HepG2 (cell line): ENCODE data around the gene WDR47. TPM values are rescaled to one million over a fixed set of nuclear protein-coding genes. Genes with fewer than 3 reads are reported as not detected.

ENCODE experiments used
- ATF3 ChIP-seq: sonication (generic); formaldehyde crosslinking; IDR thresholded peaks from 2 replicates; pipeline ENCODE4 v1.4.0; 2020; ENCODE audit warnings: missing genetic modification reagents
- ATRX ChIP-seq: sonication (generic); formaldehyde crosslinking; IDR thresholded peaks from 2 replicates; pipeline ENCODE4 v1.4.0; 2020; ENCODE audit warnings: missing genetic modification reagents, borderline replicate concordance
- BCL3 ChIP-seq: sonication (generic); formaldehyde crosslinking; IDR thresholded peaks from 2 replicates; pipeline ENCODE4 v1.5.1; 2020; ENCODE audit warnings: mild to moderate bottlenecking, missing genetic modification reagents, moderate library complexity
- BHLHE40 ChIP-seq: IDR thresholded peaks from 2 replicates; pipeline ENCODE4 v1.6.1; 2011; ENCODE audit warnings: low read length, improper control_type of control experiment
- CREBL2 ChIP-seq: sonication (generic); formaldehyde crosslinking; IDR thresholded peaks from 2 replicates; pipeline ENCODE4 v1.8.1; 2023; ENCODE audit warnings: missing genetic modification reagents, mild to moderate bottlenecking, borderline replicate concordance
- DRAP1 ChIP-seq: IDR thresholded peaks from 2 replicates; pipeline ENCODE4 v1.6.1; 2016; ENCODE audit warnings: missing genetic modification reagents, missing compliant biosample characterization
- EEA1 ChIP-seq: sonication (generic); formaldehyde crosslinking; IDR thresholded peaks from 2 replicates; pipeline ENCODE4 v1.5.1; 2020; ENCODE audit warnings: mild to moderate bottlenecking, missing genetic modification reagents, borderline replicate concordance
- JDP2 ChIP-seq: sonication (generic); formaldehyde crosslinking; IDR thresholded peaks from 2 replicates; pipeline ENCODE4 v1.8.1; 2022; ENCODE audit warnings: missing genetic modification reagents, borderline replicate concordance
- MXD4 ChIP-seq: IDR thresholded peaks from 2 replicates; pipeline ENCODE4 v1.6.1; 2016; ENCODE audit warnings: mild to moderate bottlenecking, missing biosample characterization, missing genetic modification reagents
- NCOA2 ChIP-seq: sonication (generic); formaldehyde crosslinking; IDR thresholded peaks from 2 replicates; pipeline ENCODE4 v1.8.0; 2022; ENCODE audit warnings: inconsistent platforms
- NR0B2 ChIP-seq: sonication (generic); formaldehyde crosslinking; IDR thresholded peaks from 2 replicates; pipeline ENCODE4 v1.4.0; 2020; ENCODE audit warnings: mild to moderate bottlenecking, missing genetic modification reagents
- ONECUT2 ChIP-seq: sonication (generic); formaldehyde crosslinking; IDR thresholded peaks from 2 replicates; pipeline ENCODE4 v1.4.0; 2020; ENCODE audit warnings: missing genetic modification reagents
- PHF20 ChIP-seq: sonication (generic); formaldehyde crosslinking; IDR thresholded peaks from 2 replicates; pipeline ENCODE4 v1.5.0; 2020; ENCODE audit warnings: mild to moderate bottlenecking, missing genetic modification reagents
- RFX3 ChIP-seq: IDR thresholded peaks from 2 replicates; pipeline ENCODE4 v1.6.1; 2016; ENCODE audit warnings: missing biosample characterization, missing genetic modification reagents
- RNF2 ChIP-seq: fragments of 450-650 bp; conservative IDR thresholded peaks from 2 replicates; pipeline ENCODE4 v1.6.1; 2016; ENCODE audit warnings: low read depth
- TRIM24 ChIP-seq: sonication (generic); formaldehyde crosslinking; IDR thresholded peaks from 2 replicates; pipeline ENCODE4 v1.8.0; 2022; ENCODE audit warnings: mild to moderate bottlenecking, missing genetic modification reagents
- ZBED4 ChIP-seq: sonication (generic); formaldehyde crosslinking; IDR thresholded peaks from 2 replicates; pipeline ENCODE4 v1.4.0; 2020; ENCODE audit warnings: missing genetic modification reagents, borderline replicate concordance
- ZBTB39 ChIP-seq: sonication (generic); formaldehyde crosslinking; IDR thresholded peaks from 2 replicates; pipeline ENCODE4 v1.5.0; 2020; ENCODE audit warnings: missing genetic modification reagents
- ZFP1 ChIP-seq: IDR thresholded peaks from 2 replicates; pipeline ENCODE4 v1.6.1; 2016
- ZNF451 ChIP-seq: sonication (generic); formaldehyde crosslinking; IDR thresholded peaks from 2 replicates; pipeline ENCODE4 v1.5.0; 2020; ENCODE audit warnings: mild to moderate bottlenecking, missing genetic modification reagents
- ZNF549 ChIP-seq: sonication (generic); formaldehyde crosslinking; IDR thresholded peaks from 2 replicates; pipeline ENCODE4 v1.5.0; 2020; ENCODE audit warnings: missing genetic modification reagents
- ZNF788 ChIP-seq: sonication (generic); formaldehyde crosslinking; IDR thresholded peaks from 2 replicates; pipeline ENCODE4 v1.5.0; 2020; ENCODE audit warnings: mild to moderate bottlenecking, missing genetic modification reagents, borderline replicate concordance
- polyA plus RNA-seq, 8 experiments: library from polyadenylated mRNA; depleted of rRNA in 3 of 8; stranded (reverse) in 7 of 8; unstranded in 1 of 8; fragments of >200 nt; fragmentation: Illumina TruSeq in 4 of 8; extraction: Trizol in 4 of 8; gene quantifications; 2 replicates each; pipeline versions ENCODE4 v1.2.1 to v1.2.3, GENCODE V29; 2011 to 2016; ENCODE audit warnings: low read depth in 4 of 8, missing spikeins in 1 of 8, mixed read lengths in 1 of 8; ENCODE audit not compliant: insufficient read depth in 1 of 8
- total RNA-seq, 5 experiments: library from RNA; depleted of rRNA; stranded (reverse); fragments of >200 nt; fragmentation: Illumina TruSeq; extraction: Trizol; gene quantifications; 2 replicates each; pipeline ENCODE4 v1.2.3, GENCODE V29; 2016; ENCODE audit warnings: low read depth in 1 of 5

WDR47 gene
- total and polyA plus RNA-seq, 2 of the 13 experiments (the other 11 are each of a cell fraction or from before 2014, with no cell fraction given) = 4.3 to 5.9 TPM

GRCh38 chr1:109089242-109090015 is 47.5 kb upstream of the WDR47 start (continued):
- TF ChIP-seq BCL3 (no peak), JDP2 (CRISPR knock-in tag) (no peak), BHLHE40 (0 out of 2 replicates have a peak, but pooled peaks have one; percentile 31), ZBTB39 (CRISPR knock-in tag) (no peak), NR0B2 (CRISPR knock-in tag) (no peak), PHF20 (CRISPR knock-in tag) (peak; percentile 65), ATF3 (CRISPR knock-in tag) (no peak), MXD4 (CRISPR knock-in tag) (no peak), ATRX (CRISPR knock-in tag) (no peak), ZNF451 (CRISPR knock-in tag) (no peak), NCOA2 (CRISPR knock-in tag) (0 out of 2 replicates have a peak, but pooled peaks have one; percentile 14), ONECUT2 (CRISPR knock-in tag) (no peak), RNF2 (no peak), EEA1 (no peak), ZBED4 (CRISPR knock-in tag) (peak; percentile 71; the same call in 1 of the 2 replicates), CREBL2 (no peak), ZNF549 (no peak), TRIM24 (CRISPR knock-in tag) (no peak), RFX3 (CRISPR knock-in tag) (no peak), DRAP1 (CRISPR knock-in tag) (peak; percentile 52), ZFP1 (CRISPR knock-in tag) (no peak), ZNF788 (peak; percentile 90)
